ENCODE measurements around the gene RBPJL.

RBPJL gene

DNA sequence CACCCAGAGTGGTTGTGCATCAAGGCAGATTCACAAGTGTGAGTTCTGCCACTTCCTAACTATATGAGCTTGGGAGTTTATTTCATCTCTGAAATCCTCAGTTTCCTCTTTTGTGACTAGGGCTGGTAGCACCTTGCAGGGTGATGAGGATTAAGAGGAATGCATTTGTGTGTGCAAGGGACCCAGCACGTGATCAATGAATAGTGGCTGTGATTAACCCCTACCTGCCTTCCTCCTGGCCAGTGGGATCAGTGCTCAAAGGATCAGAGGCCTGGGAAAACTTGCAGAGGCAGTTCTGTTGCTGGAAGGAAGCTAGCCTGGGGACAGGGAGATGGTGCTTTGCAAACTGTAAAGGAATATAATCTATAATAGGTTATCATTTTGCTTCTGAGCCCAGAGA is 34.3 kb downstream of the RBPJL start:
- POLR2A ChIA-PET: no interaction called here
- TF ChIP-seq FOXA1 (IDR thresholded peaks at IDR 0.05) (no peak), TARDBP (IDR thresholded peaks at IDR 0.05) (no peak), FOXK2 (IDR thresholded peaks at IDR 0.05) (no peak), SP1 (IDR thresholded peaks at IDR 0.05) (no peak), SUZ12 (IDR thresholded peaks at IDR 0.05) (no peak), L3MBTL2 (conservative IDR thresholded peaks at IDR 0.05) (no peak), NFRKB (IDR thresholded peaks at IDR 0.05) (no peak), BHLHE40 (IDR thresholded peaks at IDR 0.05; ENCODE audit: borderline replicate concordance) (no peak), LEF1 (IDR thresholded peaks at IDR 0.05; ENCODE audit: borderline replicate concordance) (no peak), HDGF (IDR thresholded peaks at IDR 0.05; ENCODE audit: borderline replicate concordance) (no peak), CTBP1 (IDR thresholded peaks at IDR 0.05; ENCODE audit: borderline replicate concordance) (no peak), ZNF384 (IDR thresholded peaks at IDR 0.05) (no peak)
- DNase-seq (ENCODE audit: extremely low spot score): no peak
- CTCF ChIA-PET: no interaction called here

DNA sequence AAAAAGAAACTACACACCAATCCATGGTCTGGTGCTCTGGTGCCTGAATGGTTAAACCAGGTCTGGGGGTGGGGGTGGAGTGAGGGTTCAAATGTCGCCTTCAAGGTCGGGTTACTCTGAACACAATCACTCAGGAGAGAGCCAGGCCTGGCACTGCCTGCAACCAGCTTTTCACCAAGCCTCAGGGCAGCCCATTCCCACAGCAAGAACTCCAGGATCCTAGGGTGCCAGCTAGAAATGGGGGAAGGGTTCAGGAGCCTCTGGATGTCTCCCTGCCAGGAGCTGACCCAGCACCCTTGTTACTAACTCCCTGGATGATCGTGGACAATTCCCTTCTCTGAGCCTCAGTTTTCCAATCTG is 34.9 kb downstream of the RBPJL start:
- CTCF ChIA-PET: interaction anchor here (1.4 to 1.6 kb wide), 2 partner anchors 22 to 32 kb away, joined by 3 to 5 read pairs; partner anchors contain the start of gene SYS1
- POLR2A ChIA-PET: interaction anchor here (1.0 to 1.1 kb wide), 2 partner anchors 21 to 65 kb away, joined by 3 to 6 read pairs; partner anchors contain the start of gene SYS1
- DNase-seq (ENCODE audit: extremely low spot score): no peak
- TF ChIP-seq ZNF384 (IDR thresholded peaks at IDR 0.05) (no peak), FOXA1 (IDR thresholded peaks at IDR 0.05) (no peak), SUZ12 (IDR thresholded peaks at IDR 0.05) (no peak), CTBP1 (IDR thresholded peaks at IDR 0.05; ENCODE audit: borderline replicate concordance) (no peak), HDGF (IDR thresholded peaks at IDR 0.05; ENCODE audit: borderline replicate concordance) (no peak), ARNT (IDR thresholded peaks at IDR 0.05) (no peak), SP1 (IDR thresholded peaks at IDR 0.05) (no peak), BHLHE40 (IDR thresholded peaks at IDR 0.05; ENCODE audit: borderline replicate concordance) (no peak), ELF4 (IDR thresholded peaks at IDR 0.05) (no peak), L3MBTL2 (conservative IDR thresholded peaks at IDR 0.05) (no peak), NFRKB (IDR thresholded peaks at IDR 0.05) (no peak), FOXK2 (IDR thresholded peaks at IDR 0.05) (no peak), LEF1 (IDR thresholded peaks at IDR 0.05; ENCODE audit: borderline replicate concordance) (no peak), FOXM1 (IDR thresholded peaks at IDR 0.05; ENCODE audit: borderline replicate concordance) (no peak), TARDBP (IDR thresholded peaks at IDR 0.05) (no peak)
- TF ChIP-seq, protein P1, sequence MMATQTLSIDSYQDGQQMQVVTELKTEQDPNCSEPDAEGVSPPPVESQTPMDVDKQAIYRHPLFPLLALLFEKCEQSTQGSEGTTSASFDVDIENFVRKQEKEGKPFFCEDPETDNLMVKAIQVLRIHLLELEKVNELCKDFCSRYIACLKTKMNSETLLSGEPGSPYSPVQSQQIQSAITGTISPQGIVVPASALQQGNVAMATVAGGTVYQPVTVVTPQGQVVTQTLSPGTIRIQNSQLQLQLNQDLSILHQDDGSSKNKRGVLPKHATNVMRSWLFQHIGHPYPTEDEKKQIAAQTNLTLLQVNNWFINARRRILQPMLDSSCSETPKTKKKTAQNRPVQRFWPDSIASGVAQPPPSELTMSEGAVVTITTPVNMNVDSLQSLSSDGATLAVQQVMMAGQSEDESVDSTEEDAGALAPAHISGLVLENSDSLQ (IDR thresholded peaks at IDR 0.05): no peak

DNA sequence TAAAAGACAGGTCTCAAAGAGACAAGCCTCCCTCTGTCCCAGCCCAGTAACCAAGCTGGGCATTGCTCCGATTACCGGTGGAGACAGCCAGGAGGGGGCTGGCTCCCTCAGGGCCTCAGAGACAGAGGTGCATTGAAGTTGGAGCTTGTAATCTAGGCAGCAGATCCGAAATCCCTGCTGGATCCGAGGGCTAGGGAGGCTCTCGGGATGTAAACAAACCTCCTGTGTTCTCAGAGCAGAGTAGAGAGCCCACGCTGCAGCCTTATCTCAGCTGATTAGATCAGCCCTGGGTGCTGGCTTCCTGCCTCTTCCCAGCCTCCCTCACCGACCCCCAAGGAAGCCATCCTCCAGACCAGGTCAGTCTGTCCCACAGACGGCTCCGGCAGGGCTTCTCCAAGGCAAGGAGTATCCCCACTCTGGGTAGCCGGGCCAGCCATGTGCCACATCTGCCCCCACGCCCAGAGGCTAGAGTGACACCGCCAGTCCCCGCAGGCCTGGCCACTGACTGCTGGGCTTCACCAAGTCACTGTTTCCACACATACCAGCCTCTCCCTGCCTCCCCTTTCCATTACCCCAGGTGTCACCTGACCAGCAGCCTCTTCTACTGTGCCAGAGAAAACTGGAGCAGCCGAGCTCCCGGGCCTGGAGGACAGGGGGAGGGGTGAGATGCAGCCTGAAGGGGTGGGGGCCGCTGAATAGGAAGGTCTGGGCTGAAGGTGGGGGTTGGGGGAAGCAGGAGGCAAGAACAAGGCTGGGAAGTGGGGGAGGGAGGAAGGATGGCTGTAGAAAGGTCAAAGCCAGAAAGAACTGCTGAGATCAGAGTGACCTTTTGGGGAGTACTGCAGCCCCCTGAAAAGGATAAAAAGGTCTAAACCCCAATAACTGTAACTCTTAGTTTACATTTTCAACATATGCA is 35.6 kb downstream of the RBPJL start:
- DNase-seq (ENCODE audit: extremely low spot score): peak; percentile 36
- ChIA-PET POLR2A (interaction anchor here (0.9 to 1.1 kb wide), 3 partner anchors 21 to 196 kb away, joined by 3 to 6 read pairs (median 3); partner anchors contain the start of gene SYS1), CTCF (interaction anchor here (1.4 to 1.6 kb wide), 2 partner anchors 21 to 32 kb away, joined by 3 to 5 read pairs; partner anchors contain the start of gene SYS1)
- TF ChIP-seq HDGF (IDR thresholded peaks at IDR 0.05; ENCODE audit: borderline replicate concordance) (0 out of 2 replicates have a peak, but pooled peaks have one; percentile 49), L3MBTL2 (conservative IDR thresholded peaks at IDR 0.05) (no peak)

DNA sequence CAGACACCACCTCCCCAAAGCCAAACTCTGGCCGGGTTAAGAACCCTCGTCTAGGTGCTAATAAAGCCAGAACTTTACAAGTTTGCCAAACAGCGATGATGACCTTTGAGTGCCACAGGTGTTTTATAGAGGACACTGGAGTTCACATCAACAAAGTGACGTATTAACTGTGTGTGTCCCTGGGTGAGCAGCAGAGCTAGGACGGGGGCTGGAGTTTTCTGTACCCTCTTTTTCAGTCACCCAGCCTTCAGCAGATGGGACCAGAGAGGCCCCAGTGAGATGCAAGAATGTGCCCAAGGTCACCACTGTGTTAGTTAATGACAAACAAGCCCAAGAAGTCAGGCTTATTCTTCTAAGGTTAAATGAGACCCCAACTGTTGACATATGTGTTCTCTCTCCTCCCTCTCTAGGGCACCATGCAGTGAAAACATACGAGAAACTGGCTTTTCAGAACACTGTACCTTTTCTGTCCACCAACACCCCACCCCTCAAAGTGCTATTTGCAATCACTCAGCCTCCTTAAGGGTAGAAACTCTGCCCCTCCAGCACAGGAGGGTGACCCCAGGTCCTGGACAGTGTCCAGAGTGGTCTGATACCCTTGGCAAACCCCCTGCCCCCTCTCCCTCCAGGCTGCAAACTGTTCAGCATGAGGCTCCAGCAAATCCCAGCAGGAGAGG is 36.4 kb downstream of the RBPJL start:
- POLR2A ChIA-PET: interaction anchor here (0.9 kb wide), 1 partner anchor 195 kb away, joined by 3 read pairs; no protein-coding TSS in a partner anchor
- CTCF ChIA-PET: interaction anchor here (1.4 to 1.6 kb wide), 2 partner anchors 20 to 31 kb away, joined by 3 to 5 read pairs; partner anchors contain the start of gene SYS1
- DNase-seq (ENCODE audit: extremely low spot score): no peak
- TF ChIP-seq CTBP1 (IDR thresholded peaks at IDR 0.05; ENCODE audit: borderline replicate concordance) (no peak), ARNT (IDR thresholded peaks at IDR 0.05) (no peak), ELF4 (IDR thresholded peaks at IDR 0.05) (no peak), FOXM1 (IDR thresholded peaks at IDR 0.05; ENCODE audit: borderline replicate concordance) (no peak), BHLHE40 (IDR thresholded peaks at IDR 0.05; ENCODE audit: borderline replicate concordance) (no peak), ZNF384 (IDR thresholded peaks at IDR 0.05) (no peak), HDGF (IDR thresholded peaks at IDR 0.05; ENCODE audit: borderline replicate concordance) (no peak), FOXA1 (IDR thresholded peaks at IDR 0.05) (no peak), LEF1 (IDR thresholded peaks at IDR 0.05; ENCODE audit: borderline replicate concordance) (no peak), SP1 (IDR thresholded peaks at IDR 0.05) (no peak), NFRKB (IDR thresholded peaks at IDR 0.05) (no peak), FOXK2 (IDR thresholded peaks at IDR 0.05) (no peak), TARDBP (IDR thresholded peaks at IDR 0.05) (no peak), L3MBTL2 (conservative IDR thresholded peaks at IDR 0.05) (no peak), SUZ12 (IDR thresholded peaks at IDR 0.05) (no peak)
- TF ChIP-seq, protein P1 (IDR thresholded peaks at IDR 0.05): no peak

DNA sequence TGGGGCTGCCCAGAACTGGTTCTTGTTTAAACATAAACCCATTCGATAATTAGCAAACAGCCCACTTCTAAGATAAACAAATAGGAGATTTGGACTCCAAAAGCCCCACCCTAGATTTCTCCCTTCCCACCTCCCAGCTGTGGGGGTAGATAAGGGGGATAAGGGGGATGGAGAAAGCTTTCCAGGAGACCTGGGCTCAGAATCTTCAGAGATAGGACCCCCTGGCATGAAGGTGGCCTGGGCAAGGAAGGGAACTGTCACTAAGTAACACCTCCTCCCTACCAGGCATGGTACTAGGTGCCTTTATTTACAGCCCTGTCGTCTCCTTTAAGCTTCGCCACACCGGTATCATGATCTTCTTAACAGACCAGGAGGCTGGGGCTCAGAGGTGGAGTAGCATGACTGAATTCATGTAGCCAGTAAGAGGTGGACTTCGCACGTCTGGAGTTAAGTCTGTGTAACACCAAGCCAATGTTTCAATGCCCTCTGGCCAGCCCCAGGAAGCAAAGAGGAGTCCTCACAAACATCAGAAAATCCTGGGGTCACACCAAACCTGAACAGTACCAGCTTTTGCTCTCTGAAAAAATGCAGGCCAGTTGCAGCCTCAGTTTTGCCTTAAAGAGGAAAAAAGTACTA is 37.0 kb downstream of the RBPJL start:
- POLR2A ChIA-PET: interaction anchor here (1.0 to 1.4 kb wide), 5 partner anchors 9 to 93 kb away, joined by 3 to 7 read pairs (median 4); partner anchors contain the start of gene SYS1
- CTCF ChIA-PET: interaction anchor here (1.0 kb wide), 1 partner anchor 25 kb away, joined by 3 read pairs; no protein-coding TSS in a partner anchor
- DNase-seq (ENCODE audit: extremely low spot score): no peak

More for the DNA sequence above, 37.0 kb downstream of the RBPJL start:
- TF ChIP-seq HDGF (IDR thresholded peaks at IDR 0.05; ENCODE audit: borderline replicate concordance) (no peak), BHLHE40 (IDR thresholded peaks at IDR 0.05; ENCODE audit: borderline replicate concordance) (no peak), FOXM1 (IDR thresholded peaks at IDR 0.05; ENCODE audit: borderline replicate concordance) (no peak), LEF1 (IDR thresholded peaks at IDR 0.05; ENCODE audit: borderline replicate concordance) (no peak), SP1 (IDR thresholded peaks at IDR 0.05) (no peak), L3MBTL2 (conservative IDR thresholded peaks at IDR 0.05) (no peak)

Data from HEK293T (cell line).